ENCODE results near the gene PAQR6.
"Not testable (repeated sequence)": the region's sequence is repeated elsewhere in the genome, so short reads cannot be mapped to it uniquely, and the experiment has no call there.

PAQR6 gene

DNA sequence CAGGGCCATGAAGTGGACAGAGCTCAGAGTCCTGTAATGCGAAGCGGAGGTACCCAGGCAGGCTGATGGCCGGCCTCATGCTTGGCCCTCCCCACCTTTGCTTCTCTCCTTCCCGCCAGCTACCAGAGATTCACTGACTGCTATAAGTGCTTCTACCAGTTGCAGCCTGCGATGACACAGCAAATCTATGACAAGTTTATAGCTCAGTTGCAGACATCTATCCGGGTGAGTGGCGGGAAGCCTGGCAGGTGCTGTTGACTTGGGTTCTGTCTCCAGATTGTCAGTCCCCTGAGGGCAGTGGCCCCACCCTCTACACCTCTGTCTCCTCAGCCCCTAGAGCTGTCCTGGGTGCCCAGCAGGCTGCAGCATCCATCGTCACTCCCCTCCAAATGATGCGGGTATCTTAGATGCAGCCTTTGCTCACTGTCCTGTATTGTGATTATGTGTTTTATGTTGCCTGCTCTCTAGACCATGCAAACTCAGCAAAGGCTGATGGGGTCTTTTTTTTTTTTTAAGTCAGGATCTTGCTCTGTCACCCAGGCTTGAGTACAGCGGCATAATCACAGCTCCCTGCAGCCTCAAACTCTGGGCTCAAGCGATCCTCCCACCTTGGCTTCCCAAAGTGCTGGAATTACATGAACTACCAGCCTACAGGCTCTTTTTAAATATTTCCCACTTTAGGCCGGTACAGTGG lies 15.5 kb downstream of the PAQR6 start:
- DNase-seq (ENCODE audit: low read depth, low spot score) = peak; percentile 43

DNA sequence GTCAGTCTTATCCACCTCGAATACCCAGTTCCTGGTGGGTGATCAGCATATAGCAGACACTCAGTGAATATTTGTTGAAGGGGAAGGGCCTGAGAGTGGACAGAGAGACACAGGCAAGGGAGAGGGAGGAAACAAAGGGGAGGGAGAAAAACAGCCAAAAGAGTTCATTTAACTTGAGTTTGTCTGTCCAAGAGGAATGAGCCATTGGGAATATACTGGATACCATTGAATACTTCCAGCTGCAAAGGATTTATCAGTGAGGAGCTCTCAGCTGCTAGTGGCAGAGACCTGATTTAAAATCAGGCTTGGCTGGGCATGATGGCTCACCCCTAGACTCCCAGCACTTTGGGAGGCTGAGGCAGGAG lies 17.4 kb downstream of the PAQR6 start:
- no peak for DNase-seq (ENCODE audit: low read depth, low spot score)

DNA sequence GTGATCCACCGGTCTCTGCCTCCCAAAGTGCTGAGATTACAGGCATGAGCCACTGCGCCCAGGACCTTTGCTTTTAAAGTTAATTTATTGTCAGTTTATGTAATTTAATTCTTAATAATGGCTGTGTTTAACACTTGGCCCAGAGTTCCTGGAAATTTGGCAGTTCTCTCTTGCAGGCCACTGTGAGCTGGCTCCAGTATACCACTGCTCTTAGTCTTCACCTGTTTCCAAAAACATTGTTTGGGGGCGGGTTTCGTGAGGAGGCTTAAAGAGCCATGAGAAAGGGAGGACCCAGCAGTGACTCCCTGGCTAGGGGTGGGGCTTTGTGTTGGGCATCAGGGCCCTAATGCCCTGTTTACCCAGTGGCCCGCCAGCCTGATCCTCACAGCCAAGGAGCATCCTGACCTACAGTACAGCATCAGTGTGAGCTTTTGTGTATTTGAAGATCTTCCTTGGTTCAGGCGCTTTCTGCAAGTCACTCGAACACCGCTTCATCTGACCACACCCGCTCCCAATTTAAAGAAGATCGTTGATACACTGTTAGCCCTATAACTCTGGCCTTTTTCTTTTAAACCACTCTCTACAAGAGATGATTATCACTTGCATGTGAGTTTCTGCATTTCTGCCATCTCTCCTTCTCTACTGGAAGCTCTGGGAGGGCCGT lies 17.9 kb downstream of the PAQR6 start:
- no peak for DNase-seq (ENCODE audit: low read depth, low spot score)

DNA sequence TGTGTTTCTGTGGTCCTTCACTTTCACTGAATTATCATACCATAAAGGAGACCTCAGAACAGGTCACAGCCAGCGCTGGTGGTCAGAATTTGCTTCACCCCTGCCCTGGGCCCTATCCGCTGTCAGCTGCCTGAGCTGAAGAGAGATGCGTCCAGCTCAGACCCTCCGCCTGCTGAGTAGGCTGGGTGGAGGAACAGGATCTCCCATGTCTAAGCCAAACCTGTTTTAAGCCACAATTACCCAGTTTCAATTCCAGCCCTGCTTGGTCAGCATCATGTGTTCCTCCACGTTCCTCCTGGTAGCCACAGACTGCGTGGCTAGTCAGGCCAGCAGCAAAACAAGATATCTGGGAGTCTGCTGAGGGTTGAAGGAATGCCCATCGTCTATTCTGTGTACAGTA lies 19.4 kb downstream of the PAQR6 start:
- DNase-seq (ENCODE audit: low read depth, low spot score) = no peak

DNA sequence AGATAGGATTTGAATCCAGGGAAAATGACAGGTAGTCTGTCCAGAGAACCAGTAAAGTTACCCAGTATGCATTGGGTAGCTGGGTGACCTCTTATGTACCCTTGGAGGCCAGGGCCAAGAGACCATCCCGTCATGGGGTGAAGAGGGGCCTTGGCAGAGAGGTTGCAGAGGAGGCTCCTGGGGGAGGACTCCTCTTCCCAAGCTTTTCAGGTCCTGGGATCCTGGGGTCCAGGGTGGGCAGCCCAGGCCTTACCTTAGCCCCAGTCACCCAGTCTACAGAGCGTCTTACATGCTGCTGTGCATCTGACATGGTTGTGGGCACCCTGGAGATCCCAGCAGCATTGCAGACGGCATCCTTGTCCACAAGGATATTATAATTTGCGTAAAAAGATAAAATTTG lies 21.1 kb downstream of the PAQR6 start:
- no peak for DNase-seq (ENCODE audit: low read depth, low spot score)

DNA sequence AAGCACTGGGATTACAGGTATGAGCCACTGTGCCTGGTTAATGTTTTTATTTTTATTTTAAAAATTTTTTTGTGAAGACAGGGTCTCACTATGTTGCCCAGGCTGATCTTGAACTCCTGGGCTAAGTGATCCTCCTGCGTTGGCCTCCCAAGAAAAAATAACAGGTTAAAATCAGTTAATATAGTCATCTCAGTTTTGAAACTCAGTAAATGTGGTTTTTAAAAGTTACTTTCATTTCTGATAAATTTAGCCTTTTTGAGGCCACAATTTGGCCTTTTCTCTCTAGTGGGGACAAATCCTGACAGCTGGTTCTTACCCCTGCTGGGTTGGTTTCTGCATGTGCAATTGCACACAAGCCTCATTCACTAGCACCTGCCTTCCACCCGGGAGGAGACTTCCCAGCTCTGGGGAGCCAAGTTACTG lies 21.7 kb downstream of the PAQR6 start:
- DNase-seq (ENCODE audit: low read depth, low spot score) = no peak

DNA sequence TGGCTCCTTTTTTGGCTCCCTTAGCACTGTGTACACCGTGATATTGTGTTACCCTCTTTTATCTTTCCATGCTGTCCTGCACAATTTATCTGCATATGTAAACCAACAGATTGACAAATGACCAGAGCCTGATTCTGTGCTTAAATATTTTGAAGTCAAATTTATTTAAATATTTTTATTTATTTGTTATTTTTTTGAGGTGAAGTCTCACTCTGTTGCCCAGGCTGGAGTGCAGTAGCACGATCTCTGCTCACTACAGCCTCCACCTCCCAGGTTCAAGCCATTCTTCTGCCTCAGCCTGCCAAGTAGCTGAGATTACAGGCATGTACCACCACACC lies 22.2 kb downstream of the PAQR6 start:
- DNase-seq (ENCODE audit: low read depth, low spot score) = no peak

DNA sequence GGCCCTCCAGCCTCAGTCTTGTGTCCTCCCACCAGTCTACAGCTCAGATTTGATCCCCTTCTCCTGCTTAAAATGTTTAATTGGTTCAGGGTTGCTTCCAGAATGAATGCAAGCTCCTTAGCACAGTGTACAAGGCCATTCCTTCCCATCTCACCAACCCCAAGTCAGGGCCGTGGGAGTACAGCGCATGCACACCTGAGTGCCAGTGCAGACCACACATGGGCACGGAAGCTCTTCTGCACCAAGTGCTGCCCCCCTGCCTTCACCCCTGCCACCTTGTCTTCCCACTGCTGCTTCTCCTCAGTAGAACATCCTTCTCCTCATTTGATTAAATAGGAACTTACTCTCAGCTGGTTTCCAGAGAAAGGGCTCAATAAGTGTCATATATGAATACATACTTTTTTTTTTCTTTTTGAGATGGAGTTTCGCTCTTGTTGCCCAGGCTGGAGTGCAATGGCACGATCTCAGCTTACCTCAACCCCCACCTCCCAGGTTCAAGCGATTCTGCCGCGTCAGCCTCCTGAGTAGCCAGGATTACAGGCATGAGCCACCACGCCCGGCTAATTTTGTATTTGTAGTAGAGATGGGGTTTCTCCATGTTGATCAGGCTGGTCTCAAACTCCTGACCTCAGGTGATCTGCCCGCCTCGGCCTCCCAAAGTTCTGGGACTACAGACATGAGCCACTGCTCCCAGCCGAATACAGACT lies 25.7 kb downstream of the PAQR6 start:
- DNase-seq (ENCODE audit: low read depth, low spot score) = no peak

DNA sequence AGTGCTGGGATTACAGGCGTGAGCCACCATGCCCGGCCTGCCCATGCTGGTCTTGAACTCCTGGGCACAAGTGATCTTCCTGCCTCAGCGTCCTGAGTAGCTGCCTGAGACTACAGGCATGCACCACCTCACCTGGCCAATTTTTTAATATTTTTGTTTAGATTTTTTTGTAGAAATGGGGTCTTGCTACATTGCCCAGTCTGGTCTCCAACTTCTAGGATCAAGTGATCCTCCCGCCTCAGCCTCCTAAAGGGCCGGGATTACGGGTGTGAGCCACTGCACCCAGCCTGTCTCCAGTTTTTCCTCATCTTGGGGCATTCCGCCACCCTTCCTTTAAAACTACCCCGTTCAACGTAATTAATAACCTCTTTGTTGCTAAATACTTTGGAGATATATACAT lies 27.6 kb downstream of the PAQR6 start:
- no peak for DNase-seq (ENCODE audit: low read depth, low spot score)

DNA sequence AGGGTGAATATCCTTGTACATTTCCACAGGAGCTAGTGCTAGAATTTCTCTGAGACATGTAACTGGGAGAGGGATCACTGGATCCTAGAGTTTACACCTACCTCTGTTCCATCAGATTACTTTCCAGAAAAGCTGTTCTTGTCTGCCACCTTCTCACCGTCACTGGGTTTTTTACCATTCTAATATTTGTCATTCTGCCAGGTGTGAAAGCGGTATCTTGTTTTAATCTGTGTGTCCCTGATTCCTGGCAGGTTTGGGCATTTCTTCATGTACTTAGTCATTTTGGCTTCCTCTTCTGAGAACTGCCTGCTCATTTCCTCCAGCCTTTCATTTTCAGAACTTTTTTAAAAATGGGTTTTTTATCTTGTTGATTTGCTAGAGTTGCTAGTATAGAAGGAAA lies 30.0 kb downstream of the PAQR6 start:
- no peak for DNase-seq (ENCODE audit: low read depth, low spot score)

DNA sequence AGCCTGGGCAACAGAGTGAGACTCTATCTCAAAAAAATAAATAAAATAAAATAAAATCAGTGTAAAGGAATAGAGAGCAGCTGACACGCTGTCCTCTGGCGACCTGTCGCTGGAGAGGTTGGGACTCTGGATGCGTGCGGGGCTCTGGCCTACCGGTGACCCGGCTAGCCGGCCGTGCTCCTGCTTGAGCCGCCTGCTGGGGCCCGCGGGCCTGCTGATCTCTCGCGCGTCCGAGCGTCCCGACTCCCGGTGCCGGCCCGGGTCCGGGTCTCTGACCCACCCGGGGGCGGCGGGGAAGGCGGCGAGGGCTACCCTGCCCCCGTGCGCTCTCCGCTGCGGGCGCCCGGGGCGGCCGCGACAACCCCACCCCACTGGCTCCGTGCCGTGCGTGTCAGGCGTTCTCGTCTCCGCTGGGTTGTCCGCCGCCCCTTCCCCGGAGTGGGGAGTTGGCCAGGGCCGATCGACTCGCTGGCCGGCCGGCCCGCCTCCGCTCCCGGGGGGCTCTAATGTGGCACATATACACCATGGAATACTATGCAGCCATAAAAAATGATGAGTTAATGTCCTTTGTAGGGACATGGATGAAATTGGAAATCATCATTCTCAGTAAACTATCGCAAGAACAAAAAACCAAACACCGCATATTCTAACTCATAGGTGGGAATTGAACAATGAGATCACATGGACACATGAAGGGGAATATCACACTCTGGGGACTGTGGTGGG lies 31.3 kb downstream of the PAQR6 start:
- not testable (repeated sequence) for DNase-seq (ENCODE audit: low read depth, low spot score)

DNA sequence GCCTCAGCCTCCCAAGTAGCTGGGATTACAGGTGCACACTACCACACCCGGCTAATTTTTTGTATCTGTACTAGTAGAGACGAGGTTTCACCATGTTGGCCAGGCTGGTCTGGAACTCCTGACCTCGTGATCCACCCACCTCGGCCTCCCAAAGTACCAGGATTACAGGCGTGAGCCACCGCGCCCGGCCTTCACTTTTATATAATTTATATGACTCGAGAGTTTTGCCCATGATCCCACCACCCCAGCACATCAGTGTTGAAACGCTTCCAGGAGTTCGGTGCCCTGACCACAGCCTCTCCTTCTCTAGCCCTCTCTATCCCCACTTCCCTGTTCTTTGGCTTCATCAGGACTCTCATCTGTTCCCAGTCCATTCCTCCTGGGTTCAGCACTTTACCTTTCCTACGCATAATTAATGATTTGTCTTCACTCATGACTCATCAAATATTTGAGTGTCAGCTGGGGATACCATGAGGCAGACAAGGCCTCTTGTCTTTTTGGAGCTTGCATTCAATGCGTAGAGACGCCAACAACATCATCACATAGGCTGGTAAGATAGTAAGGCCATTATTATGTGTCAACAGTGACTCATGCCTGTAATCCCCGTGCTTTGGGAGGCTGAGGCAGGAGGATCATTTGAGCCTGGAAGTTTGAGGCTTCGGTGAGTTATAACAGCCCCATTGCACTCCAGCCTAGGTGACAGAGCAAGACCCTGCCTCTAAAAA lies 33.7 kb downstream of the PAQR6 start:
- DNase-seq (ENCODE audit: low read depth, low spot score) = peak; percentile 33

DNA sequence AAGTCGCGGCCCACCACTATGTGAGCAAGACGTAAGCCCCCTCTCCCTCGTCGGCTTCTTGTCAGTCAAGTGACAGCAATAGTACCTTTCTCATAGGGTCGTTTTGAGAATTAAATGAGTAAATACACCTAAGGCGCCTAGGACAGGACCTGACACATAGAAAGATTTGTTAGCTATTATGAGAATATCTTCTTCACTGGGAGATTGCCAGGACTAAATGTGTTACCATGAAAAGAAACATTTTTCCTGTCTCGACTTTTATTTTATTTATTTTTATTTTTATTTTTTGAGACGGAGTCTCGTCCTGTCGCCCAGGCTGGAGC lies 34.3 kb downstream of the PAQR6 start:
- DNase-seq (ENCODE audit: low read depth, low spot score) = no peak

DNA sequence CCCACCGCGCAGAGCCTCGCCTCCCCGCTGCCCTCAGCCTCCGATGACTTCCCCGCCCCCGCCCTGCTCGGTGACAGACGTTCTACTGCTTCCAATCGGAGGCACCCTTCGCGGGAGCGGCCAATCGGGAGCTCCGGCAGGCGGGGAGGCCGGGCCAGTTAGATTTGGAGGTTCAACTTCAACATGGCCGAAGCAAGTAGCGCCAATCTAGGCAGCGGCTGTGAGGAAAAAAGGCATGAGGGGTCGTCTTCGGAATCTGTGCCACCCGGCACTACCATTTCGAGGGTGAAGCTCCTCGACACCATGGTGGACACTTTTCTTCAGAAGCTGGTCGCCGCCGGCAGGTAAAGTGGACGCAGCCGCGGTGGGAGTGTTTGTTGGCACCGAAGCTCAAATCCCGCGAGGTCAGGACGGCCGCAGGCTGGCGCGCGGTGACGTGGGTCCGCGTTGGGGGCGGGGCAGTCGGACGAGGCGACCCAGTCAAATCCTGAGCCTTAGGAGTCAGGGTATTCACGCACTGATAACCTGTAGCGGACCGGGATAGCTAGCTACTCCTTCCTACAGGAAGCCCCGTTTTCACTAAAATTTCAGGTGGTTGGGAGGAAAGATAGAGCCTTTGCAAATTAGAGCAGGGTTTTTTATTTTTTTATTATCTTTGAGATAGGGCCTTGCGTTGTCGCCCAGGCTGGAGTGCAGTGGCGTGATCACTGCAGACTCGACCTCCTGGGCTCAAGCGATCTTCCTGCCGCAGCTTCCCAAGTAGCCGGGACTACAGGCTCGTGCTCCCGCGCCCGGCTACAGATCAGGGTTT lies 34.8 kb downstream of the PAQR6 start, which contains the start of gene PMF1:
PMF1 (plus strand) TSS at position 175 of the 811 bp plus-strand sequence; CDS start at position 184, 9 bp downstream.
- DNase-seq (ENCODE audit: low read depth, low spot score) = peak; percentile 99

DNA sequence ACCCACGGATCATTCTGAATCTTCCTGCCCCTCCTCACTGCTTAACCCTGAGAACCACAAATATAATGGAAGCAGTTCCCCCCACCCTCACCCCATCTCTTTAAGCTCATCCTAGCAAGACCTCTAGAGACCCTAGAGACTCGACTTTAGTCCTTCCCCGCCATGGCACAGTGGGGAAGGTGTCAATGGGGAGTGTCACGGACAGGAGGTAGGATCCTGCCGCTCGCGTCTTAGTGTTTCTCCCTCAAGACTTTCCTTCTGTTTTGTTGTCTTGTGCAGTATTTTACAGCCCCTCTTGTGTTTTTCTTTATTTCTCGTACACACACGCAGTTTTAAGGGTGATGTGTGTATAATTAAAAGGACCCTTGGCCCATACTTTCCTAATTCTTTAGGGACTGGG lies 35.7 kb downstream of the PAQR6 start:
- DNase-seq (ENCODE audit: low read depth, low spot score) = no peak

DNA sequence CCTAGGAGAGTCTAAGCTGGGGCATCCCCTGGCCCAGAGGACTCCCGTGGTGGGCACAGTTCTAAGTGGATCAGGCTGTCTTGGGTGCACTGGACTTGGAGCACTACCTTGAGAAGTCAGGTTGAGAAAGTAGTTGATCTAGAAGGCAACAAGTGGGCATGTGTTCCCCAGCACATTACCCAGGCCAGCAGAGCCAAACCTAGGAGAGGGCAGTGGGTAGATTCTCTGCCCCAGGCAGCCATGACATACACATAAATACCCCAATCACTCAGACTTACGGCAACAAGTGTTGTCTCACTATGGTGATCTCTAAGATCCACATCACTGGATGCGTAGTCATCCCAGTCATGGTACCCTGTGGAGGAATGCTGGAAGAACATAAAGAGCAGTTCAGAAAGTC lies 36.6 kb downstream of the PAQR6 start:
- DNase-seq (ENCODE audit: low read depth, low spot score) = no peak

DNA sequence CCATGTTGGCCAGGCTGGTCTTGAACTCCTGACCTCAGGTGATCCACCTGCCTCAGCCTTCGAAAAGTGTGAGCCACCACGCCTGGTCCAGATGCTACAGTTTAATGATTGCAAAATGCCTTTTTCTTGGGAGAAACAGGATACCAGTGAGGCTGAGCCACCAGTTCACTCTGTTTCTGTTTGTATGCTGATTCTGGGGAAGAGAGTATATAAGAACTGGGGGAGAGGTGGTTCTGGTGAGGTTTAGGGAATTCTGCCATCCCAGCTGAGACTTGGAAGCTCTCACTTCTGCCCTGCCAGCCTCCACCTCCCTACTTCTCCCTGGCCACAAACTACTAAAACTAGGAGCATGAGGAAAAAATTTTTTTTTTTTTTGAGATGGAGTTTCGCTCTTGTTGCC lies 43.2 kb downstream of the PAQR6 start:
- no peak for DNase-seq (ENCODE audit: low read depth, low spot score)

DNA sequence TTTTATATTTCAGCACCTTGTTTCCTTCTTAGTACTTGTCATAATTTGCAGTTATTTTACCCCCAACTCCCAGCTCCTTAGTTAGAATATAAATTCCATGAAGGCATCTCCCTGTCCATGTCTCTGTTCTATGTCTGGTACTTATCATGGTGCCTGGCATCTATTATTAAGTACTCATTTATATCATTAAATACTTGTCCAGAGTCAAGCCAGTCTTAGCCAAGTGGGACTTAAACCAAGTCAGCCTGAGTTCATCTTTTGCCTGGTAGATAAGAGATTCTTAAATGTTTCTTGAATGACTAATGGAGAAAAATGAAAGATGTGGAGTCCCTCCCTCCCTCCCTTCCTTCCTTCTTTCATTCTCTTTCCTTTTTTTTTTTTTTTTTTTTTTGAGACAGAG lies 44.5 kb downstream of the PAQR6 start:
- no peak for DNase-seq (ENCODE audit: low read depth, low spot score)

DNA sequence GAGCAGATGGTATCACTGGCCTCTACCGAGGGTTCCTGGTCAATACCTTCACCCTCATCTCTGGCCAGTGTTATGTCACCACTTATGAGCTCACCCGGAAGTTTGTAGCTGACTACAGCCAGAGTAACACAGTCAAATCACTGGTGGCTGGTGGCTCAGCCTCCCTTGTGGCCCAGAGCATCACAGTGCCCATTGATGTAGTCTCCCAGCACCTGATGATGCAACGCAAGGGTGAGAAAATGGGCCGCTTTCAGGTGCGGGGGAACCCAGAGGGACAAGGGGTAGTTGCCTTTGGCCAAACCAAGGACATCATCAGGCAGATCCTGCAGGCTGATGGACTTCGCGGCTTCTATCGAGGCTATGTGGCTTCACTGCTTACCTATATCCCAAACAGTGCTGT lies 47.8 kb downstream of the PAQR6 start:
- no peak for DNase-seq (ENCODE audit: low read depth, low spot score)

DNA sequence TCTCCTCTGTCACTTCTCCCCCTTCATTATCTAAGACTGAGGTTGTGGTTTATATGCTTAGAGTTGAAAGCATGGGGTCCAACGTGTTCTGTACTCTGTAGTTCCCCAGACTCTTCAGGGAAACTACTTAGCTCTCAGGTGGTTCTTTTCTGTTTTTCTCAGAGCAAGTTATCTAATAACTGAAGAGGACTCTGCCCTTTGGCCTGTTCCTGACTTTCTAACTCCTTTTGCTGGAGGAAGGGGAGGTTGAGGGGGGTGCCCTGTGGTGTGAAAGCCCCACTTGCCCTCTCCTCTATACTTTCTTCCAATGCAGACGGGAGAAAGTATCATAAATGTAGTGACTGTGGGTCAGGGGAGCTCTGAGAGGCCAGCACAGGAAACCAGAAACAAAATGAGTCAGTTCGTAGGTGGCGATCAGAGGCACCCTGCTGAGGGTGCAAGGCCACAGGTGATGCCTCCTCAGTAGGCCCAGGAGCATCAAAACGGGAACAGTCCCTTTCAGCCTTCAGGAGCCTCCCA lies 49.0 kb downstream of the PAQR6 start:
- no peak for DNase-seq (ENCODE audit: low read depth, low spot score)

DNA sequence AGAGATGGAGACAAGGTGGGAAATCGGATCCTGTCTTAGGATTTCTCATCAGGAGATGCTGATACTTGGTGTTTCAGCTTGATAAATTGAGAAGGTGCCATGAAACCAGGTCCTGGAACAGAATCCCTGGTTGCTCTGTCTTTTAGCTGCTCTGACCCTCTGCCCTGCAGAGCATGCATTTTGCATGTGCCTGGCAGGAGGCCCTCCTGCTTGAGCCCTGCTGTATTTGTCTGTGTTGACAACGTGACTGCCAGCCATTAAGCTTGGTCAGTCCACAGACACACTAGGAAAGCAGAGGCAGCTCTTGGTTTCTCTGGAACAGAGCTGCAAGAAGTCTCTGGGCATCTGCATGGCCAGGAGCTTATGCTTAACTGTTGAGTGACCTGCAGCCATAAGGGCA lies 51.4 kb downstream of the PAQR6 start:
- DNase-seq (ENCODE audit: low read depth, low spot score) = no peak

Data from ELF-1 (cell line).